CD8-positive, alpha-beta memory T cell (primary cell): Measurements from ENCODE around the gene VMP1. TPM values are rescaled to one million over a fixed set of nuclear protein-coding genes. Genes with fewer than 3 reads are reported as not detected.
"Not testable (repeated sequence)": the region's sequence is repeated elsewhere in the genome, so short reads cannot be mapped to it uniquely, and the experiment has no call there.

ENCODE experiments used
- CTCF ChIA-PET: fragments of 350-600 bp; sonication (Branson Sonifier 250); formaldehyde crosslinking; loops from one replicate; lab custom pipeline; 2021; ENCODE audit warnings: antibody characterized with exemption; lab: Charles Lee
- POLR2A ChIA-PET: fragments of 350-600 bp; sonication (Branson Sonifier 250); formaldehyde crosslinking; loops from one replicate; lab custom pipeline; 2021; ENCODE audit warnings: antibody characterized with exemption; lab: Charles Lee
- DNase-seq, 5 donors: peaks; one replicate each; pipeline versions ENCODE4 v3.0.0 to v3.0.0-alpha.2; 2020 to 2022; ENCODE audit warnings: mixed read lengths in 1 of 5
- H3K27ac ChIP-seq: one replicate; pipeline ENCODE4 v1.7.0; 2013; ENCODE audit warnings: low read depth, mild to moderate bottlenecking, low read length, moderate library complexity
- H3K27me3 ChIP-seq: 2 replicates; pipeline ENCODE4 v1.7.0; 2013; ENCODE audit warnings: low read length, mild to moderate bottlenecking; ENCODE audit not compliant: insufficient read depth, poor library complexity, severe bottlenecking
- H3K36me3 ChIP-seq: 2 replicates; pipeline ENCODE4 v1.7.0; 2013; ENCODE audit warnings: mild to moderate bottlenecking, low read length, moderate library complexity; ENCODE audit not compliant: insufficient read depth
- H3K4me1 ChIP-seq: 2 replicates; pipeline ENCODE4 v1.7.0; 2013; ENCODE audit warnings: mild to moderate bottlenecking, low read length, moderate library complexity; ENCODE audit not compliant: insufficient read depth
- H3K4me3 ChIP-seq: 2 replicates; pipeline ENCODE4 v1.7.0; 2013; ENCODE audit warnings: mild to moderate bottlenecking, low read length
- H3K9me3 ChIP-seq: 2 replicates; pipeline ENCODE4 v1.7.0; 2013; ENCODE audit warnings: mild to moderate bottlenecking, low read length
- H3K27ac Mint-ChIP-seq, 8 donors: one replicate each; pipeline ENCODE4 v1.8.0; 2020 to 2021; ENCODE audit warnings: mixed read lengths in 8 of 8, mild to moderate bottlenecking in 6 of 8, inconsistent platforms in 3 of 8, moderate library complexity in 3 of 8
- H3K27me3 Mint-ChIP-seq, 2 donors: one replicate each; pipeline ENCODE4 v1.8.0; 2020 to 2021; ENCODE audit warnings: mixed read lengths in 2 of 2, mild to moderate bottlenecking in 1 of 2, moderate library complexity in 1 of 2
- H3K36me3 Mint-ChIP-seq, 3 donors: one replicate each; pipeline ENCODE4 v1.8.0; 2020 to 2021; ENCODE audit warnings: mixed read lengths in 3 of 3, inconsistent platforms in 1 of 3, mild to moderate bottlenecking in 1 of 3
- H3K4me1 Mint-ChIP-seq, 3 donors: one replicate each; pipeline ENCODE4 v1.8.0; 2020 to 2021; ENCODE audit warnings: mixed read lengths in 3 of 3, inconsistent platforms in 1 of 3, mild to moderate bottlenecking in 1 of 3
- H3K4me3 Mint-ChIP-seq, 7 donors: one replicate each; pipeline ENCODE4 v1.8.0; 2020 to 2021; ENCODE audit warnings: mixed read lengths in 7 of 7, mild to moderate bottlenecking in 6 of 7, moderate library complexity in 4 of 7, inconsistent platforms in 2 of 7
- H3K9me3 Mint-ChIP-seq, 5 donors: one replicate each; pipeline ENCODE4 v1.8.0; 2020 to 2022; ENCODE audit warnings: mixed read lengths in 5 of 5, mild to moderate bottlenecking in 3 of 5, moderate library complexity in 2 of 5, inconsistent platforms in 1 of 5
- polyA plus RNA-seq: library from polyadenylated mRNA; unstranded; fragments of 300-500 nt; fragmentation: Illumina TruSeq; gene quantifications from one replicate; pipeline ENCODE4 v1.2.3, GENCODE V29; 2021
- total RNA-seq, 2 experiments: library from RNA; stranded (reverse); gene quantifications; one replicate each; pipeline ENCODE4 v1.2.3, GENCODE V29; 2021

VMP1 gene
- total and polyA plus RNA-seq, 3 experiments from 2014 or later = 57.0 to 151 (median 150) TPM

GRCh38 chr17:59838052-59838916 lies 130.8 kb downstream of the VMP1 start:
- H3K27me3 ChIP-seq = no peaks in the 10 kb centered on the region
- peak in 2 of 5 donors; percentile 33 to 55 for DNase-seq
- H3K4me1 ChIP-seq = peaks cover 14% of the 10 kb centered on the region
- Mint-ChIP-seq H3K27ac (peak overlapping the region; percentile 93 to 100 (median 96)), H3K4me1 (peaks cover 54 to 63% (median 61%) of the 10 kb centered on the region in 3 donors), H3K4me3 (peak overlapping the region; percentile 92 to 99 (median 94)), H3K9me3 (no peaks in the 10 kb centered on the region), H3K36me3 (peaks cover 0 to 38% (median 6%) of the 10 kb centered on the region in 3 donors), H3K27me3 (no peaks in the 10 kb centered on the region)
- POLR2A ChIA-PET = interaction anchor here (0.6 to 4.3 kb wide), 10 partner anchors 10 to 1211 kb away, joined by 3 to 45 read pairs (median 8); partner anchors contain the start of genes CLTC, HEATR6 and RNFT1
- peak overlapping the region; percentile 85 for H3K4me3 ChIP-seq
- H3K36me3 ChIP-seq = no peaks in the 10 kb centered on the region
- peak overlapping the region; percentile 95 for H3K27ac ChIP-seq
- CTCF ChIA-PET = interaction anchor here (1.0 to 7.7 kb wide), 15 partner anchors 9 to 91 kb away, joined by 3 to 64 read pairs (median 5); partner anchors contain the start of genes RPS6KB1 and TUBD1
- H3K9me3 ChIP-seq = no peaks in the 10 kb centered on the region

GRCh38 chr17:59839651-59840328 lies 132.3 kb downstream of the VMP1 start:
- Histone ChIP-seq H3K9me3 (no peaks in the 10 kb centered on the region), H3K27me3 (no peaks in the 10 kb centered on the region), H3K4me1 (peaks cover 22% of the 10 kb centered on the region), H3K4me3 (peak overlapping the region; percentile 85), H3K27ac (peak overlapping the region; percentile 95), H3K36me3 (no peaks in the 10 kb centered on the region)
- Mint-ChIP-seq H3K4me3 (peak overlapping the region; percentile 92 to 99 (median 94)), H3K9me3 (no peaks in the 10 kb centered on the region), H3K27me3 (no peaks in the 10 kb centered on the region), H3K27ac (peak overlapping the region; percentile 93 to 100 (median 96)), H3K4me1 (peaks cover 56 to 67% (median 62%) of the 10 kb centered on the region in 3 donors), H3K36me3 (peaks cover 0 to 36% (median 2%) of the 10 kb centered on the region in 3 donors)
- ChIA-PET CTCF (interaction anchor here (0.7 to 7.7 kb wide), 14 partner anchors 10 to 92 kb away, joined by 3 to 64 read pairs (median 5); partner anchors contain the start of genes RPS6KB1 and TUBD1), POLR2A (interaction anchor here (1.0 to 4.3 kb wide), 8 partner anchors 11 to 132 kb away, joined by 3 to 45 read pairs (median 6); partner anchors contain the start of genes RNFT1 and VMP1)
- no peak for DNase-seq

- ChIA-PET POLR2A (interaction anchor here (1.1 to 4.3 kb wide), 4 partner anchors 12 to 132 kb away, joined by 5 to 45 read pairs (median 6); partner anchors contain the start of genes RNFT1 and VMP1), CTCF (interaction anchor here (1.1 to 7.7 kb wide), 5 partner anchors 12 to 87 kb away, joined by 4 to 64 read pairs (median 8); no protein-coding TSS in a partner anchor)
- Histone ChIP-seq H3K36me3 (no peaks in the 10 kb centered on the region), H3K4me3 (peak overlapping the region; percentile 85), H3K9me3 (no peaks in the 10 kb centered on the region), H3K4me1 (peaks cover 22% of the 10 kb centered on the region), H3K27me3 (no peaks in the 10 kb centered on the region), H3K27ac (peak overlapping the region; percentile 95)
- Mint-ChIP-seq H3K9me3 (no peaks in the 10 kb centered on the region), H3K27me3 (no peaks in the 10 kb centered on the region), H3K4me3 (peak overlapping the region; percentile 92 to 99 (median 94)), H3K4me1 (peaks cover 57 to 74% (median 69%) of the 10 kb centered on the region in 3 donors), H3K27ac (peak overlapping the region; percentile 67 to 100 (median 96)), H3K36me3 (peaks cover 0 to 36% (median 2%) of the 10 kb centered on the region in 3 donors)
- DNase-seq = no peak
Measured at GRCh38 chr17:59840329-59841090, 133.1 kb downstream of the VMP1 start.

GRCh38 chr17:59841091-59841881 lies 133.8 kb downstream of the VMP1 start:
- peaks cover 0 to 35% (median 2%) of the 10 kb centered on the region in 3 donors for H3K36me3 Mint-ChIP-seq
- H3K9me3 ChIP-seq, H3K27me3 ChIP-seq, H3K27me3 Mint-ChIP-seq, H3K9me3 Mint-ChIP-seq, H3K36me3 ChIP-seq, DNase-seq: not testable (repeated sequence)
- Histone ChIP-seq H3K4me1 (peaks cover 29% of the 10 kb centered on the region), H3K27ac (peak overlapping the region; percentile 95), H3K4me3 (peak overlapping the region; percentile 85)
- H3K27ac Mint-ChIP-seq = peak overlapping the region; percentile 67 to 100 (median 96)
- peaks cover 63 to 82% (median 77%) of the 10 kb centered on the region in 3 donors for H3K4me1 Mint-ChIP-seq
- peak overlapping the region; percentile 92 to 99 (median 94) for H3K4me3 Mint-ChIP-seq
- POLR2A ChIA-PET = interaction anchor here (1.1 to 4.3 kb wide), 3 partner anchors 13 to 133 kb away, joined by 5 to 45 read pairs (median 6); partner anchors contain the start of genes RNFT1 and VMP1
- CTCF ChIA-PET = interaction anchor here (0.9 to 7.7 kb wide), 6 partner anchors 8 to 88 kb away, joined by 3 to 64 read pairs (median 4); no protein-coding TSS in a partner anchor

GRCh38 chr17:59841882-59842263 lies 134.4 kb downstream of the VMP1 start:
- not testable (repeated sequence) for DNase-seq

GRCh38 chr17:59842901-59843652 lies 135.6 kb downstream of the VMP1 start:
- H3K4me3 ChIP-seq = peak overlapping the region; percentile 7
- Mint-ChIP-seq H3K4me1 (peaks cover 64 to 80% (median 76%) of the 10 kb centered on the region in 3 donors), H3K9me3 (no peaks in the 10 kb centered on the region), H3K27me3 (no peaks in the 10 kb centered on the region), H3K4me3 (peak overlapping the region; percentile 92 to 99 (median 94)), H3K36me3 (peaks cover 0 to 32% (median 2%) of the 10 kb centered on the region in 3 donors), H3K27ac (peak overlapping the region; percentile 67 to 100 (median 96))
- peak overlapping the region; percentile 55 for H3K27ac ChIP-seq
- no peaks in the 10 kb centered on the region for H3K9me3 ChIP-seq
- DNase-seq = peak in 3 of 5 donors; percentile 21 to 51 (median 23)
- no peaks in the 10 kb centered on the region for H3K27me3 ChIP-seq
- CTCF ChIA-PET = interaction anchor here (1.1 to 7.7 kb wide), 3 partner anchors 10 to 89 kb away, joined by 3 to 64 read pairs (median 3); no protein-coding TSS in a partner anchor
- H3K4me1 ChIP-seq = peaks cover 36% of the 10 kb centered on the region
- POLR2A ChIA-PET = interaction anchor here (0.6 to 1.0 kb wide), 3 partner anchors 50 to 442 kb away, joined by 3 to 4 read pairs (median 3); partner anchors contain the start of gene RNFT1
- no peaks in the 10 kb centered on the region for H3K36me3 ChIP-seq

More at GRCh38 chr17:59841882-59842263, 134.4 kb downstream of the VMP1 start:
- H3K9me3 ChIP-seq, H3K9me3 Mint-ChIP-seq, H3K36me3 ChIP-seq, H3K27me3 ChIP-seq, H3K27me3 Mint-ChIP-seq, H3K4me3 ChIP-seq: not testable (repeated sequence)
- H3K4me1 ChIP-seq = peaks cover 33% of the 10 kb centered on the region
- POLR2A ChIA-PET = interaction anchor here (0.6 to 0.8 kb wide), 2 partner anchors 26 to 56 kb away, joined by 5 to 7 read pairs; no protein-coding TSS in a partner anchor
- H3K27ac ChIP-seq = peak overlapping the region; percentile 55
- Mint-ChIP-seq H3K4me1 (peaks cover 66 to 82% (median 77%) of the 10 kb centered on the region in 3 donors), H3K27ac (peak overlapping the region; percentile 67 to 100 (median 96)), H3K4me3 (peak overlapping the region; percentile 92 to 99 (median 94)), H3K36me3 (peaks cover 0 to 35% (median 2%) of the 10 kb centered on the region in 3 donors)
- CTCF ChIA-PET = interaction anchor here (0.9 to 7.7 kb wide), 4 partner anchors 8 to 88 kb away, joined by 3 to 64 read pairs (median 4); no protein-coding TSS in a partner anchor
